HG03103 (cell line): Measurements from ENCODE around the gene DENND6B.
"Not testable (repeated sequence)": the region's sequence is repeated elsewhere in the genome, so short reads cannot be mapped to it uniquely, and the experiment has no call there.

Source experiments
- ATAC-seq: cut with Tn5 transposase; IDR thresholded peaks from one replicate; pipeline ENCODE4 v1.9.1; 2021; ENCODE audit warnings: low read depth; ENCODE audit not compliant: unreplicated experiment

Gene DENND6B

GRCh38 chr22:50326956-50327710 is at the start of gene DENND6B:
DENND6B (minus strand) TSS chr22:50327012; CDS start chr22:50326988, 24 bp downstream.
- ATAC-seq, result peak; percentile 75

GRCh38 chr22:50376085-50376651 is 49.4 kb upstream of the DENND6B start:
- ATAC-seq, result no peak

GRCh38 chr22:50371101-50371648 is 44.4 kb upstream of the DENND6B start:
- ATAC-seq, result no peak

GRCh38 chr22:50367778-50368500 is 41.1 kb upstream of the DENND6B start:
- no peak for ATAC-seq

- ATAC-seq, result not testable (repeated sequence)
Measured at GRCh38 chr22:50363803-50364194, 37.0 kb upstream of the DENND6B start.

GRCh38 chr22:50363166-50363802 is 36.5 kb upstream of the DENND6B start:
- no peak for ATAC-seq

GRCh38 chr22:50361688-50362087 is 34.9 kb upstream of the DENND6B start:
- ATAC-seq, result no peak

- no peak for ATAC-seq
Measured at GRCh38 chr22:50361222-50361621, 34.4 kb upstream of the DENND6B start.

- ATAC-seq, result no peak
Measured at GRCh38 chr22:50360578-50360977, 33.8 kb upstream of the DENND6B start.

GRCh38 chr22:50357756-50358155 is 30.9 kb upstream of the DENND6B start:
- no peak for ATAC-seq

- ATAC-seq, result no peak
Measured at GRCh38 chr22:50357222-50357621, 30.4 kb upstream of the DENND6B start.

GRCh38 chr22:50356186-50356585 is 29.4 kb upstream of the DENND6B start:
- ATAC-seq, result no peak

GRCh38 chr22:50348058-50348457 is 21.2 kb upstream of the DENND6B start:
- no peak for ATAC-seq

- no peak for ATAC-seq
Measured at GRCh38 chr22:50347157-50347556, 20.3 kb upstream of the DENND6B start.

- ATAC-seq, result no peak
Measured at GRCh38 chr22:50346470-50346869, 19.7 kb upstream of the DENND6B start.

- ATAC-seq, result no peak
Measured at GRCh38 chr22:50343541-50343935, 16.7 kb upstream of the DENND6B start.

GRCh38 chr22:50342651-50343540 is 16.1 kb upstream of the DENND6B start, which contains the start of gene PPP6R2:
PPP6R2 (plus strand) TSS chr22:50343327; CDS start chr22:50393909, 50,582 bp downstream.
- no peak for ATAC-seq

- ATAC-seq, result no peak
Measured at GRCh38 chr22:50341977-50342650, 15.3 kb upstream of the DENND6B start.
